Measurements from ENCODE around the gene NEB. TPM values are rescaled to one million over a fixed set of nuclear protein-coding genes. Genes with fewer than 3 reads are reported as not detected.

NEB gene
- total and polyA plus RNA-seq, 2 of the 4 experiments (the other 2 are of a cell fraction), result under 0.01 TPM; not detected in 1

DNA sequence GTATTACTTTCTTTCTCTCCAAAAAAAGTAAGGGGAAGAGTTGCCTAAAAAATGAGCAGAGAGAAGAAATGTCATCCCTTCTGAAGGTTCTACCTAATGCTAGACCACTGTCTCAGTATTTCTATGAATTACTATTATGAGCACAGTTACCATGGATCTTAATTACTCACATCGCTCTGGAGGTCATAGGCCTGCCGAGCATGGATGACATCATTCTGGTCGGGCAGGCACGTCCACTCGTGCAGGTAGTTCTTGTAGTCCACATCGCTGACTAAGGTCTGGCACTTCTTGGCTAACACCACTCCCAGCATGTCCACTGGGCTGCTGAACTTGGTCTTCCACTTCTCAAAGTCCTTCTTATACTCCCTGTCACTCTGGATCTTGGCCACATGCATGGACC is 106.9 kb downstream of the NEB start:
- Histone ChIP-seq H3K14ac (replicated peaks; ENCODE audit: low read depth, low read length) (no peak overlapping the region), H3K4me1 (ENCODE audit: control insufficient read depth, insufficient read depth, low read length) (no peaks in the 10 kb centered on the region), H2BK5ac (ENCODE audit: low read depth, low read length, poor library complexity, severe bottlenecking) (no peak overlapping the region), H3K27me3 (ENCODE audit: control insufficient read depth, insufficient read depth, low read length) (no peaks in the 10 kb centered on the region), H2BK120ac (ENCODE audit: low read depth, low read length) (no peak overlapping the region), H4K5ac (ENCODE audit: low read depth, low read length) (no peak overlapping the region), H3K36me3 (ENCODE audit: control insufficient read depth, insufficient read depth, low read length) (no peaks in the 10 kb centered on the region), H3K9me3 (ENCODE audit: control insufficient read depth, insufficient read depth, low read length) (no peaks in the 10 kb centered on the region), H2BK15ac (ENCODE audit: low read depth, low read length) (no peak overlapping the region), H3K9me1 (ENCODE audit: insufficient read depth, low read length) (no peaks in the 10 kb centered on the region), H2AK5ac (ENCODE audit: low read depth, low read length) (no peak overlapping the region), H3K56ac (ENCODE audit: extremely low read depth, insufficient read depth, low read length) (no peak overlapping the region), H3K79me1 (ENCODE audit: low read depth in 1 of 2, low read length in 2 of 2) (no peaks in the 10 kb centered on the region), H2BK20ac (ENCODE audit: low read depth, low read length) (no peak overlapping the region), H3K9ac (ENCODE audit: low read depth, low read length) (no peak overlapping the region), H4K8ac (ENCODE audit: low read depth in 2 of 2, low read length in 2 of 2) (no peak overlapping the region), H3K4me2 (ENCODE audit: low read depth, low read length) (no peak overlapping the region), H2AFZ (replicated peaks; ENCODE audit: low read length, poor library complexity) (no peak overlapping the region), H3K27ac (ENCODE audit: insufficient read depth, low read length) (no peak overlapping the region), H3K23ac (ENCODE audit: low read depth, low read length) (no peak overlapping the region), H3K4ac (ENCODE audit: low read depth, low read length) (no peak overlapping the region), H3K18ac (ENCODE audit: low read depth, low read length) (no peak overlapping the region), H2AK9ac (replicated peaks; ENCODE audit: low read depth, low read length, poor library complexity) (no peak overlapping the region), H3K4me3 (ENCODE audit: insufficient read depth, low read depth, low read length) (no peak overlapping the region), H4K91ac (ENCODE audit: insufficient read depth, low read depth, low read length) (no peak overlapping the region), H4K20me1 (ENCODE audit: insufficient read depth, low read length) (no peaks in the 10 kb centered on the region)
- TF ChIP-seq CEBPB (IDR thresholded peaks at IDR 0.05; ENCODE audit: low read depth, low read length) (no peak), SMC3 (IDR thresholded peaks at IDR 0.05; ENCODE audit: low read depth, low read length) (no peak), MXI1 (IDR thresholded peaks at IDR 0.05; ENCODE audit: borderline replicate concordance, low read depth, low read length) (no peak), RFX5 (IDR thresholded peaks at IDR 0.05; ENCODE audit: low read depth, low read length) (no peak), RCOR1 (IDR thresholded peaks at IDR 0.05; ENCODE audit: insufficient replicate concordance, low read length) (no peak)
- ChIA-PET CTCF (no interaction called here), POLR2A (ENCODE audit: unreplicated experiment) (no interaction called here)
- dilution Hi-C loops (cut with HindIII; ENCODE audit: low sequenced_read_pairs, unreplicated experiment) (no loop called here), intact Hi-C loops (cut with micrococcal nuclease) (no loop called here), in situ Hi-C loops (cut with MboI; ENCODE audit: low sequenced_read_pairs) (no loop called here)
- BruUV-seq (replicated peaks), result no TSS peak
- ATAC-seq (ENCODE audit: low read depth) (no peak), DNase-seq (no peak)
- WGBS, 2 experiments (ENCODE audit: extremely low coverage in 2 of 2, insufficient read length in 1 of 2), result 64% methylated on average over 3 of the region's 6 CpGs; no CpG with 5 or more reads in 1 of the 2 experiments

Measured in IMR-90 (cell line).